Type B pancreatic cell (in vitro differentiated cells): ENCODE data around the gene ERFL. TPM values are rescaled to one million over a fixed set of nuclear protein-coding genes. Genes with fewer than 3 reads are reported as not detected.

ENCODE experiments used
- DNase-seq: peaks from one replicate; pipeline ENCODE4 v3.0.0; 2021; ENCODE audit warnings: mixed read lengths; ENCODE audit not compliant: unreplicated experiment; ENCODE audit errors: extremely low spot score
- H3K27ac Mint-ChIP-seq: 2 replicates; pipeline ENCODE4 v1.8.0; 2021; ENCODE audit warnings: mild to moderate bottlenecking, mixed read lengths
- H3K27me3 Mint-ChIP-seq: 2 replicates; pipeline ENCODE4 v1.8.0; 2021; ENCODE audit warnings: mixed read lengths
- H3K36me3 Mint-ChIP-seq: 2 replicates; pipeline ENCODE4 v1.8.0; 2021; ENCODE audit warnings: mixed read lengths
- H3K4me1 Mint-ChIP-seq: one replicate; pipeline ENCODE4 v1.8.0; 2021; ENCODE audit warnings: mixed read lengths; ENCODE audit not compliant: unreplicated experiment
- H3K4me3 Mint-ChIP-seq: 2 replicates; pipeline ENCODE4 v1.8.0; 2021; ENCODE audit warnings: mild to moderate bottlenecking, mixed read lengths
- H3K9me3 Mint-ChIP-seq: 2 replicates; pipeline ENCODE4 v1.8.0; 2021; ENCODE audit warnings: mixed read lengths
- CTCF ChIP-seq: fragments of 200-600 bp; sonication (generic); conservative IDR thresholded peaks from 2 replicates; pipeline ENCODE4 v1.5.0; 2021; ENCODE audit warnings: antibody characterized with exemption, mild to moderate bottlenecking
- total RNA-seq: library from RNA; stranded (reverse); gene quantifications from 2 replicates; pipeline ENCODE4 v1.2.1, GENCODE V29; 2021; ENCODE audit warnings: low replicate concordance

ERFL gene
- total RNA-seq, 1 donor from 2014 or later = 0.24 TPM

GRCh38 chr19:41924151-41925145 lies 3.8 kb downstream of the ERFL start:
- Mint-ChIP-seq H3K4me1 (peaks cover 7% of the 10 kb centered on the region), H3K27ac (no peak overlapping the region), H3K4me3 (no peak overlapping the region), H3K27me3 (peaks cover 35% of the 10 kb centered on the region), H3K36me3 (no peaks in the 10 kb centered on the region), H3K9me3 (no peaks in the 10 kb centered on the region)
- TF ChIP-seq CTCF = no peak
- DNase-seq = no peak

DNA sequence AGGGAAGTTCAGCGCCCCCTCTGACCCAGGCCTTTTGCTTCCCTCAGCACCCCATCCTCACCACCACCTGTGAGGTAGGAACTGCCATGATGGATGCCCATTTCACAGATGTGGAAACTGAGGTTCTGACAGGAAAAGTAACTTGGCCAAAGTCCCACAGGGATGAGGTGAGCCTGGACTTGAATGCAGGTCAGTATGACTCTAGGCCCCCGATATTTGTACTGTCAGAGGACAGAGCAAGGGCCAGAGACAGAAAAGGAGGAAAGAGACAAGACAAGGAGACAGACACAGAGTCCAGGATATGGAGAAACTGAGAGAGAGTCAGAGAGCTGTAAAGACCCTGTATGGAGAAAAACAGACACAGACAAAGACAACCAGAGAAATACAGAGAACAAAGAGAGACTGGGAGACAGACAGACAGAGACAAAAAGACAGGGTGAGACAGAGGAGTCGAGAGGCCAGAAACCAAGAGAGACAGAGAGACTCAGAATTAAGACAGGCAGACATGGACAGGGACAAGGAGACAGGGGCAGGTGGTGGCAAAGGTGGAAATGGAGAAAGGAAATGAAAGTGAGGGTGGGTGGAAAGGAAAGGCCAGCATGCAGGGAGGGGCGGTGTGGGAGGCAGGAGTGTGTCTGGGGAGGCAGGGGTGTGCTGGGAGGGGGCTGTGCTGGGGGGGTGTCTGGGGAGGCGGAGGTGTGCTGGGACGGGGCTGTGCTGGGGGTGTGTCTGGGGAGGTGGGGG lies 5.0 kb downstream of the ERFL start:
- DNase-seq = no peak
- no peak overlapping the region for H3K4me3 Mint-ChIP-seq
- H3K36me3 Mint-ChIP-seq = no peaks in the 10 kb centered on the region
- H3K9me3 Mint-ChIP-seq = no peaks in the 10 kb centered on the region
- no peak overlapping the region for H3K27ac Mint-ChIP-seq
- H3K4me1 Mint-ChIP-seq = no peaks in the 10 kb centered on the region
- TF ChIP-seq CTCF = no peak
- H3K27me3 Mint-ChIP-seq = peaks cover 25% of the 10 kb centered on the region

GRCh38 chr19:41922585-41922984 lies 5.7 kb downstream of the ERFL start:
- Mint-ChIP-seq H3K4me1 (no peaks in the 10 kb centered on the region), H3K4me3 (no peak overlapping the region), H3K27ac (no peak overlapping the region), H3K36me3 (no peaks in the 10 kb centered on the region), H3K9me3 (no peaks in the 10 kb centered on the region), H3K27me3 (peaks cover 22% of the 10 kb centered on the region)
- no peak for TF ChIP-seq CTCF
- DNase-seq = no peak

GRCh38 chr19:41921577-41922576 lies 6.4 kb downstream of the ERFL start:
- Mint-ChIP-seq H3K4me3 (no peak overlapping the region), H3K4me1 (no peaks in the 10 kb centered on the region), H3K27me3 (peaks cover 22% of the 10 kb centered on the region), H3K36me3 (no peaks in the 10 kb centered on the region), H3K9me3 (no peaks in the 10 kb centered on the region), H3K27ac (no peak overlapping the region)
- TF ChIP-seq CTCF = no peak
- no peak for DNase-seq
